ENCODE results near the gene RNF34. TPM values are rescaled to one million over a fixed set of nuclear protein-coding genes. Genes with fewer than 3 reads are reported as not detected.

Gene RNF34
- total RNA-seq, 1 experiment from 2014 or later: 53.6 TPM

GRCh38 chr12:121399391-121400331 is at the start of gene RNF34 (continued):
- TF ChIP-seq ESRRA (CRISPR knock-in tag; IDR thresholded peaks at IDR 0.05; ENCODE audit: borderline replicate concordance): no peak
- TF ChIP-seq ARID4B (CRISPR knock-in tag; IDR thresholded peaks at IDR 0.05; ENCODE audit: borderline replicate concordance): peak; percentile 84; the same call in 1 of the 2 replicates
- no peak for TF ChIP-seq ZNF281 (CRISPR knock-in tag; IDR thresholded peaks at IDR 0.05)
- TF ChIP-seq ATF2 (CRISPR knock-in tag; IDR thresholded peaks at IDR 0.05; ENCODE audit: borderline replicate concordance, low read depth): no peak
- no peak; the same call in 1 of the 2 replicates for TF ChIP-seq FOXP1 (CRISPR knock-in tag; IDR thresholded peaks at IDR 0.05; ENCODE audit: borderline replicate concordance)
- no peak for TF ChIP-seq ZMAT4 (CRISPR knock-in tag; IDR thresholded peaks at IDR 0.05)
- no peak for TF ChIP-seq CREB1 (CRISPR knock-in tag; IDR thresholded peaks at IDR 0.05)
- no peak for TF ChIP-seq ZNF425 (CRISPR knock-in tag; conservative IDR thresholded peaks at IDR 0.05)
- TF ChIP-seq ZBTB43 (CRISPR knock-in tag; IDR thresholded peaks at IDR 0.05): 0 out of 2 replicates have a peak, but pooled peaks have one; percentile 35
- no peak for TF ChIP-seq PRDM15 (CRISPR knock-in tag; IDR thresholded peaks at IDR 0.05)
- TF ChIP-seq MXD4 (CRISPR knock-in tag; IDR thresholded peaks at IDR 0.05; ENCODE audit: borderline replicate concordance): no peak
- no peak for TF ChIP-seq ZNF532 (CRISPR knock-in tag; IDR thresholded peaks at IDR 0.05; ENCODE audit: borderline replicate concordance)

Measured in WTC11 (cell line).